A673 (cell line): ENCODE results near the gene PANX2.

Source experiments
- EZH2 ChIP-seq: fragments of 200-600 bp; sonication (generic); IDR thresholded peaks from 2 replicates; pipeline ENCODE4 v1.6.1; 2017; ENCODE audit warnings: borderline replicate concordance, low read depth, mild to moderate bottlenecking, mixed read lengths, antibody characterized with exemption, low read length; ENCODE audit not compliant: poor library complexity, severe bottlenecking
- TF ChIP-seq, protein P1 (sequence below): fragments of 300-800, 200-600 bp; sonication (generic); conservative IDR thresholded peaks from 2 replicates; pipeline ENCODE4 v1.5.1; 2017; ENCODE audit warnings: low read depth, mild to moderate bottlenecking, antibody characterized with exemption, low read length, moderate library complexity, mixed read lengths

DNA sequence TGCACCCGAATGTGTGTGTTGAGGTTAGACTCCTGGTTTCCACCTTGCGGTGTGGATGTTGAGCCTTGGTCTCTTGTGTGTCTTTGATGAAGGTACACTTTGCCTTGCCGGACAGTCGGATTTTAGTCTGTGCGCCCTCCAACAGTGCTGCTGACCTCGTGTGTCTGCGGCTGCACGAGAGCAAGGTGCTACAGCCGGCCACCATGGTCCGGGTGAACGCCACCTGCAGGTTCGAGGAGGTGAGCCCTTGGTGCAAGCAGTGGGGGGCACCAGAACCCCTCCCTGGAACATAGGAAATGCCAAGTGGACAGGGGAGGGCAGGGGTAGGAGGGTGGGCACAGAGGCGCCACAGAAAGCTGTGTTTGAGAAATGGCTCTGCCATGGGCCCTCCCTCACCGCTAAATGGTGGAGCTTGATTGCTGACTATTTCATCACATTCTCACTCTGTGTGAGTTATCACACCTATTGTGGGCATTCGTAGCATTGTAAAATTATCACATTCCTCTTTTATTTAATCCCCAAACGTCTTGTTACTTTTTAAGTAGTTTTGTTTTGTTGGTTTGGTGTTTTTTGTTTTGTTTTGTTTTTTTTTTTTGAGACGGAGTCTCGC lies 26.4 kb upstream of the PANX2 start:
- TF ChIP-seq, protein P1, sequence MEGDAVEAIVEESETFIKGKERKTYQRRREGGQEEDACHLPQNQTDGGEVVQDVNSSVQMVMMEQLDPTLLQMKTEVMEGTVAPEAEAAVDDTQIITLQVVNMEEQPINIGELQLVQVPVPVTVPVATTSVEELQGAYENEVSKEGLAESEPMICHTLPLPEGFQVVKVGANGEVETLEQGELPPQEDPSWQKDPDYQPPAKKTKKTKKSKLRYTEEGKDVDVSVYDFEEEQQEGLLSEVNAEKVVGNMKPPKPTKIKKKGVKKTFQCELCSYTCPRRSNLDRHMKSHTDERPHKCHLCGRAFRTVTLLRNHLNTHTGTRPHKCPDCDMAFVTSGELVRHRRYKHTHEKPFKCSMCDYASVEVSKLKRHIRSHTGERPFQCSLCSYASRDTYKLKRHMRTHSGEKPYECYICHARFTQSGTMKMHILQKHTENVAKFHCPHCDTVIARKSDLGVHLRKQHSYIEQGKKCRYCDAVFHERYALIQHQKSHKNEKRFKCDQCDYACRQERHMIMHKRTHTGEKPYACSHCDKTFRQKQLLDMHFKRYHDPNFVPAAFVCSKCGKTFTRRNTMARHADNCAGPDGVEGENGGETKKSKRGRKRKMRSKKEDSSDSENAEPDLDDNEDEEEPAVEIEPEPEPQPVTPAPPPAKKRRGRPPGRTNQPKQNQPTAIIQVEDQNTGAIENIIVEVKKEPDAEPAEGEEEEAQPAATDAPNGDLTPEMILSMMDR, result no peak
- TF ChIP-seq EZH2, result no peak
